Measurements from ENCODE around the gene PDZD2.
"Not testable (repeated sequence)": the region's sequence is repeated elsewhere in the genome, so short reads cannot be mapped to it uniquely, and the experiment has no call there.

Gene PDZD2

GRCh38 chr5:31692561-31693221 lies 53.8 kb downstream of the PDZD2 start:
- DNase-seq: no peak

GRCh38 chr5:31698673-31699072 lies 59.7 kb downstream of the PDZD2 start:
- DNase-seq: no peak

DNA sequence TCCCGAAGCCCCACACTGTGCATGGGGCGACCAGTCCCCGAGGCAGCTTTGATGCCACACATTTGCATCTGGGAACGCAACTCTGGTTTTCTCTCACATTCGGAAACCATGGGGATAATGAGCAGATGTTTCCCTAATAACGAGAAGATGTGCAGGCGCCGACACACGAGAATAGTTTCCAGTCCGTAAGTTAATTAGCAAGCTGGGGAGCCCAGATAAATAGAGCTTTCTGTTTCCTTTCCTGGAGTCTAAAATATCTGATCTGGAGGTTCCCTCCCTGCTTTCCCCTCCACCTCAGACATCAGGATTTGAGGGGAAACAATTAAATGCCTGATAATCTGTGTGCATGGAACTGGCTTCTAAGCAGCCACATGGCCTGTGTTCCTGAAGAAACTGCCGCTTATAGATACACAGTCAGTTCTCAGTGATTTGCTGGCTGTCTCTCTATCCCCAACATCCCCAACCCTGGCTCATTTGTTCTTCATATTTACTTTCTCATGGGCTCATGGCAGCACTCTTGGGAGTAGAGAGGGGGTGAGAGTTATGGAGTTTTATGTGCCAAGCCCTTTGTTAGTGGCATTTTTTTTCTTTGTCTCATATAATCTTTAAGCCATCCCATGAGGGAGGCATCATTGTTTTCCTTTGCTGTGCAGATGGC lies 62.8 kb downstream of the PDZD2 start:
- no peak for DNase-seq

DNA sequence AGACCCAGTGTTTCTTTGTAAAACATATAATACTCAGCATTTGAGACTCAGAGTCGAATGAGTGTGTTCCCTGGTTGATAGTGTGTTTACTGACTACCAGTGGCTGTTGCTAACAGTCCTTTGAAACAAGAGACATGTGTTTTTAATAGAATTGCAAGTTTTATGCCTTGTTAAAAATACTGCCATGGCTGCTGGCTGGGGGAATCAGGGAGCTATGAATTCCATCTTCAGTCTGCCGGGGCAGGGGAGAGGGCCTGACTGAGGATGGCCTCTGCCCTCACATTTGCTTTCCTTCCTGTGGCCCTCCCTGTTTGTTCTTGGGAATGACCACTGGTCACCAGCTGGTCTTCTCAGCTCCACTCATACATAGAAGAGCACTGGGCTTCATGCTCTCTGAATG lies 63.8 kb downstream of the PDZD2 start:
- no peak for DNase-seq

- DNase-seq: no peak
These were observed 64.8 kb downstream of the PDZD2 start for GRCh38 chr5:31703757-31704156.

- no peak for DNase-seq
These were observed 67.3 kb downstream of the PDZD2 start for GRCh38 chr5:31706186-31706585.

GRCh38 chr5:31707329-31707728 lies 68.4 kb downstream of the PDZD2 start:
- no peak for DNase-seq

DNA sequence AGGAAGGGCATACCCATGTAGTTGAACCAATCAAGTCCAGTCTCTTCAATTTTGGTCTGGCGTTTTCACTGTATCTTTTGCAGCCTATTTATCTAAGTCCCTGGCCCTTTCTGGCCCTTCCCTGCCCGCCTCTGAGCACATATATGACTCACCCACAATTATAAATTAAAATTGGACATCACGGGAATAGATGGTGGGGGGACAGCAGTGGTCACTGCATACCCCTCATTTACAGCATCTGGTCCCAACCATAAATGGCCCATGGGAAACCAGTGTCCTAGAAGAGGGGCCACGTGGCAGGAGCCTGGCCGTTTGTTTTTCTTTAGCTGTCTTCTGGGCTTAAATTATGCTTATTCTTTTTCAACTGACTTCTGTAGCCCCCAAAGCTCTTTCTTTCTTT lies 69.2 kb downstream of the PDZD2 start:
- no peak for DNase-seq

GRCh38 chr5:31711363-31711762 lies 72.4 kb downstream of the PDZD2 start:
- DNase-seq: no peak

DNA sequence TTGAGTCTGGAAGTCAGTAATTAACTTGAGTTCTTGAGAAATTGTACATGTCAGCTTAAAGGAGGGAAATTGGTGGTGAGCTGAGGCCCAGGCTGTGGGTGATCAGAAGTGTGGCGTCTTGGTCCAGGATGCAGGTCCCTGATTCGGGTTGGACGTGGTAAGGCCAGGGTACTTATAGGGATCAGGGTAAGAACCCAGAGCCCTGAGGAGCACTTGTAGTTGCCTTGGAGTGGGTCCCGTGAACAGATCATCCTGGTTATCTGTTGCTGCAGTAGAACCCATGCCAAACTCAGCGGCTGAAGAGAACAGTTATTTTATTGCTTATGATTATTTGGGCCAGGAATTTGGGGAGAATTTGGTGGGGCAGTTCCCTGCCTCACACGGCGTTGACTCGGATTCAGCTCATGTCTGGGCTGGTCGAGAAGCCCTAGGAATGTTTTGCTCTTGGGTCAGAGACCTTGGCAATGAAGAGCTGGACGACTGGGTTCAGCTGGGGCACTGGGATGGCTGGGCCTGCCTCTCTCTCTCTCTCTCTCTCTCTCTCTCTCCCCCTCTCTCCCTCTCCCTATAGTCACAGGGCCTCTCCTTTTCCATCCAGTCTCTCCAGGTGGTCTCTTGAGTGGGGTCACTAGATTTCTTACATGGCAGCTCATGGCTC lies 73.1 kb downstream of the PDZD2 start:
- no peak for DNase-seq

DNA sequence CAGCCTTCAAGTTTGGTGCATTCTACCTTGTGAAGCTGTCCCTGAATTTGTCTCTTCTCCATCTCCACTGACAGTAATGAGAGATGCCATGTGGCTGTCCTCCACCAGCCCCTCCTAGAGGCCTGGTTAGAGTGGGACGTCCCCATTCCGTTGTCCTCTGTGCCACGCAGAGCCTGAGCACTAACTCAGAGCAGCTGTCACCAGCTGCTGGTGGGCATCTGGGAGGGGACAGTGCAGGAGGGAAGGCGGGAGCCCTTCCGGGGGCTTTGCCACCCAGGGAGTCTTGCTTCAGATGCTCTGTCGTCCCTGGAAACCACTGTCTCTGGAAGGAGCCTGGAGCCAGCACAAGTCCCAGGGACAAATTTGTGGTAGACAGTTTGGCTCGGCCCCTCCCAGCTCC lies 78.6 kb downstream of the PDZD2 start:
- no peak for DNase-seq

DNA sequence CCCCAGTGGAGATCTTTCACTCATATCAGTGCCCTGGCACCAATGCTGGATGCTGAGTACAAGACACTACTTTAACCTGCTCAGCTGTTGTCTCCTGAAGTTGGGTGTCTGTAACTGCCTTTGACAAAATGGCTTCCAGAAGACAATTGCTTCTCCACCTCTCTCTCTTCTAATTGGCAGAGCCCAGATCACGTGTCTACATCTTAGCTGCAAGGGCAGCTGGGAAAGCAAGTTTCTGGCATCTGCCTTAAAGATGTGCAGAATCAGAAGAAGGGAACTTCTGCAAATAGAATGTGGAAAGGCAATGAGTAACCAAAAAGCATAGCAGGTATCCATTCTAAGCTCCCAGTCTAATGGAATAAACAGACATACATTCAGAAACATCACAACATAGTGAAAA lies 81.1 kb downstream of the PDZD2 start:
- no peak for DNase-seq

DNA sequence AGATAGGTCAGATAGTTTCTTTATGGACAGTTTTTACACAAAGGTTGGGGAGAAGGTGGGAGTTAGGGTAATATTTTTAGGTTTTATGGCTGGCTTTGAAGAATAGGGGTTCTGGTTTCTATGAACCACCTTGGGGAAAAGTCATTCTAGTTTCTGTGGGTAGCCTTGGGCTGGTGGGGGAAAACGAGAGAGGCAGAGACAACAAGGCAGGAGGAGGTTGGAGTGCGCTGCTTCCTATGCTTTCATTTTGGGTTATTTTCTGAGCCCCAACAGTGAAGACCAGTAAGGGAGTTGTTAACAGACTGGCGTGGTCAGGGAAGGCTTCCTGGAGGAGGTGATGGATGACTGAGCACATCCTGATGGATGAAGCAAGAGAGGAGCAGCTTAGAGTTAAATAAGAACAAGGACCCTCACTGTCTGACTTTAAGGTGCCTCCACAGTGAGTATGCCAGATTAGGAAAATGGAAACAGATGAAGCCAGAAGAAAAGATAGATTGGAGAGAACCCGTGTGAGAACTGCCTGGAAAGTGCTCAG lies 81.9 kb downstream of the PDZD2 start:
- no peak for DNase-seq

DNA sequence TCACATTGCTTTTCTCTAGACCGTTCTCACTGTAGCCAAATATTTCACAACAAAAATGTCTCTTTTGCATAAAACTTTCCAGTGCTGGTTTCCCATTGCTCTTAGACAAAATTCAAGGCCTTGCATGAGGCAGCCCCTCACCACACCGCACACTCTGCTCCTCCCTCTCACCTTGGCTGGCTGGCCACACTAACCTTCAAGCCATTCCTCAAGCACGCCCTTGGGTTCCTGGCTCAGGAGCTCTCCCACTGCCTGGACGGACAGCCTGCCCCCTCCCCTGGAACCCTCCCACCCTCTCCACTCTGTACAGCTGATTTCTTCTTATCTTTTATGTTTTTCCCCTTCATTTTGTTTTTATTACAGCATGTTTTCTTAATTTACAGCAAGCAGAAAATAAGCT lies 83.2 kb downstream of the PDZD2 start:
- no peak for DNase-seq

DNA sequence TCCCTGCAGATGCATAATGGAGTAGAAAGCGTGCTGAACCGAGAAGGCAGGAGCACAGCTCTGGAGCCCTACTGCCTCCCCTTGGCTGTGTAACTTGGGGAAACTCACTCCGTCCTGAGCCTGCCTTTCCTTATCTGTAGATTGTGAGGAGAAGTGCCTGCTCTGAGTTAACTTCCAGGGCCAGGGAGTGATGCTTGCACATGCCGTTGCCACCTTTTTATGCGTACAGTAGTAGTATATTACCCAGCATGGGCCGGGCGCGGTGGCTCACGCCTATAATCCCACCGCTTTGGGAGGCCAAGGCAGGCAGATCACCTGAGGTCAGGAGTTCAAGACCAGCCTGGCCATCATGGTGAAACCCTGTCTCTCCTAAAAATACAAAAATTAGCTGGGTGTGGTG lies 87.1 kb downstream of the PDZD2 start:
- no peak for DNase-seq

- no peak for DNase-seq
These were observed 88.0 kb downstream of the PDZD2 start for GRCh38 chr5:31726952-31727351.

DNA sequence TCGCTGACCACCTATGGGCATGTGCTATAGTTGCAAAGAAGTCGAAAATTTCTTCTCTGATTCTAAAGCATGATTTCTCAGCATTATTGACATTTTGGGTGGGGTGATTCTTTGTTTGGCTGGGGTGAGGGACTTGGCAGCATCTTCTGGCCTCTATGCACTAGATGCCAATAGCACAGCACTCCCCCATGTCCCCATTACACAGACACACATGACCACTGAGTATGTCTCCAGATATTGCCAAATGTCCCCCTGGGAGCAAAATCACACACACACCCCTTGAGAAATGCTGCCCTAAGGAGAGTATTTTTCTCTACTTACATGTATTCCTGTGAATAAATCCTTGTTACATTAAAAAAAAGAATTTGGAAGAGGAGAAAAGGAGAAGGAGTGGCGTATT lies 89.1 kb downstream of the PDZD2 start:
- DNase-seq: no peak

- not testable (repeated sequence) for DNase-seq
These were observed 89.9 kb downstream of the PDZD2 start for GRCh38 chr5:31728806-31729205.

DNA sequence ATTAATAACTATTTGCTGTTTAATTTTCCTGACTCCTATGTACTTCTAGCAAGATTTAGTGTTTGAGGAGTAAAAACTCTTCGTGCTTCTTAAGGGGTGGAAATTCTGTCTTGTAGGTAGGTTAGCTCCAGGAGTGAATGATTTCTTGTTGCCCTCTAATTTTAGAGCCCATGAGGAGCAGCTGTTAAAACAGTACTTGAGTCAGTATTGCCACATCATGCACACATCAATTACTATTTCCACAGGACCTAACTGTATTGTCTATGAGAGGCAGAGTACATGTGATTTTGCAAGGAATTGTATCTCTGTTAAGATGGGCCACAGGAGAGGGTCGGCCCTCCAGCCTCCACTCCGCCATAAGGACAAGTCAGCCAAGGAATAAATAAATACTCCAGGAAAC lies 91.2 kb downstream of the PDZD2 start:
- no peak for DNase-seq

GRCh38 chr5:31731016-31731415 lies 92.1 kb downstream of the PDZD2 start:
- no peak for DNase-seq

- no peak for DNase-seq
These were observed 92.9 kb downstream of the PDZD2 start for GRCh38 chr5:31731710-31732301.

DNA sequence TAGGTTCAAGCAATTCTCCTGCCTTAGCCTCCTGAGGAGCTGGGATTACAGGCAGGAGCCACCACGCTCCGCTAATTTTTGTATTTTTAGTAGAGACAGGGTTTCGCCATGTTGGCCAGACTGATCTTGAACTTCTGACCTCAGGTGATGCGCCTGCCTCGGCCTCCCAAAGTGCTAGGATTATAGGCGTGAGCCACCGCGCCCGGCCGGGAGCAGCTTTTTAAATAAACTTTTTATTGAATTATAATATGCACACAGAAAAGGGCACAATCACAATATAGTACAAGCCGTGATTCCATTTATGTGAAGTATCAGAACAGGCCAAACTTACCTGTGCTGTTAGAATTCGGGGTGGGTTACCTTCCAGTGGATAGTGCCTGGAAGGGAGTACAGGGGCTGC lies 93.9 kb downstream of the PDZD2 start:
- DNase-seq: not testable (repeated sequence)

DNA sequence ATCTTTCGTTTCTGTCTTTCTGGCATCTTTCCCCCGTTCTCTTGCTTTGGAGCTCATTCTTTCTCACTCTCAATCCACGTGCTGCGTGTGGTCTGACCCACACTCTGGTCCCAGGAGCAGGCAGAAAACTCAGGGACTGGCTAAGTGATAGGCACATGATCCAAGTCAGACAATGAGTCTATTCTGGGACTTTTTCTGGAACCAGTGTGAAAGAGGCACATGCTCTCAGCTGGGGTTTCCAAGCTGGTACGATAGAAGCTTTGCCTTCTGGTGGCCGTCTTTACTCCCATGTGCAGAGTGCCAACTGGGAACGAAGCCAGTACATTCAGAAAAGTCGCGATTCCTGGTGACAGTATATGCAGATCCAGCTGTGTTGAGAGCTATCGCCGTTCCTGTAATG lies 94.4 kb downstream of the PDZD2 start:
- DNase-seq: no peak

GRCh38 chr5:31736127-31736526 lies 97.2 kb downstream of the PDZD2 start:
- DNase-seq: no peak

Measured in NCI-H1105 (cell line).